ENCODE measurements around the gene PFKFB3. TPM values are rescaled to one million over a fixed set of nuclear protein-coding genes. Genes with fewer than 3 reads are reported as not detected.
"Not testable (repeated sequence)": the region's sequence is repeated elsewhere in the genome, so short reads cannot be mapped to it uniquely, and the experiment has no call there.

The PFKFB3 gene
- total RNA-seq, 4 donors from 2014 or later = 29.6 to 78.3 (median 38.4) TPM

DNA sequence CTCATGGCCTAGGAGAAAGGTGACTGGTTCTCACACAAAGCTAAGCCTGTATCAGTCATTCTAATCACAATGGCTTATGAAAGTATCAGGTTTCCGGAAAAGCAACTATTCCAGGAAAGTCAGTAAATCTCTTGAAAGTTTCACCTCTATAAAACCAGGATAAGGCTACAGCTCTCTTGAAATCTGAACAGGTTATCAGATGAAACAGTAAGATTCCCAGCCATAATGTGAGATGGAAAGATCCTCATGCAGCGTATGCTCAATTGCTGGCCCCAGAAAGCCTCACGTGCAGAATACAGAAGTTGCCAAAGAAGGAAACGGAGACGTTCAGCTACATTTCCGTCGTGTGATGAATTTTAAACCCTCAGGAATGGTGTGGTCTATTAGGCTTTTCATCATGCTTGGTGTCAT lies 90.0 kb downstream of the PFKFB3 start:
- Histone ChIP-seq H3K4me1 (peaks cover 0 to 12% (median 0%) of the 10 kb centered on the region in 3 donors), H3K4me3 (no peak overlapping the region), H3K36me3 (no peaks in the 10 kb centered on the region), H3K9me3 (no peaks in the 10 kb centered on the region), H3K27me3 (no peaks in the 10 kb centered on the region), H3K27ac (no peak overlapping the region)
- no peak for TF ChIP-seq EP300 (IDR thresholded peaks at IDR 0.05)
- TF ChIP-seq, protein P1, sequence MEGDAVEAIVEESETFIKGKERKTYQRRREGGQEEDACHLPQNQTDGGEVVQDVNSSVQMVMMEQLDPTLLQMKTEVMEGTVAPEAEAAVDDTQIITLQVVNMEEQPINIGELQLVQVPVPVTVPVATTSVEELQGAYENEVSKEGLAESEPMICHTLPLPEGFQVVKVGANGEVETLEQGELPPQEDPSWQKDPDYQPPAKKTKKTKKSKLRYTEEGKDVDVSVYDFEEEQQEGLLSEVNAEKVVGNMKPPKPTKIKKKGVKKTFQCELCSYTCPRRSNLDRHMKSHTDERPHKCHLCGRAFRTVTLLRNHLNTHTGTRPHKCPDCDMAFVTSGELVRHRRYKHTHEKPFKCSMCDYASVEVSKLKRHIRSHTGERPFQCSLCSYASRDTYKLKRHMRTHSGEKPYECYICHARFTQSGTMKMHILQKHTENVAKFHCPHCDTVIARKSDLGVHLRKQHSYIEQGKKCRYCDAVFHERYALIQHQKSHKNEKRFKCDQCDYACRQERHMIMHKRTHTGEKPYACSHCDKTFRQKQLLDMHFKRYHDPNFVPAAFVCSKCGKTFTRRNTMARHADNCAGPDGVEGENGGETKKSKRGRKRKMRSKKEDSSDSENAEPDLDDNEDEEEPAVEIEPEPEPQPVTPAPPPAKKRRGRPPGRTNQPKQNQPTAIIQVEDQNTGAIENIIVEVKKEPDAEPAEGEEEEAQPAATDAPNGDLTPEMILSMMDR (IDR thresholded peaks at IDR 0.05) = no peak
- TF ChIP-seq POLR2A (IDR thresholded peaks at IDR 0.05) = no peak
- TF ChIP-seq POLR2AphosphoS5 (IDR thresholded peaks at IDR 0.05) = no peak
- WGBS, 2 donors (ENCODE audit: low coverage in 1 of 2) = 61 to 68% methylated on average over 7 of the region's 7 CpGs
- no peak for ATAC-seq

DNA sequence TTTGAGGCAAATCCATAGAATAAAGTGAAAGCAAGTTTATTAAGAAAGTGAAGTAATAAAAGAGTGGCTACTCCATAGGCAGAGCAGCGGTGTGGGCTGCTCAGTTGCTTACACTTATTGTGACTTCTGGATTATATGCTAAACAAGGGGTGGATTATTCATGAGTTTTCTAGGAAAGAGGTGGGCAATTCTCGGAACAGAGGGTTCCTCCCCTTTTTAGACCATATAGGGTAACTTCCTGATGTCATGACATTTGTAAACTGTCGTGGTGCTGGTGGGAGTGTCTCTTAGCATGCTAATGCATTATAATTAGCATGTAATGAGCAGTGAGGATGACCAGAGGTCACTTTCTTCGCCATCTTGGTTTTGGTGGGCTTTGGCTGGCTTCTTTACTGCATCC lies 93.7 kb downstream of the PFKFB3 start:
- not testable (repeated sequence) for H3K4me3 ChIP-seq, H3K36me3 ChIP-seq, H3K27me3 ChIP-seq, H3K27ac ChIP-seq, ATAC-seq, H3K9me3 ChIP-seq
- WGBS, 2 donors (ENCODE audit: low coverage in 1 of 2) = 81 to 89% methylated on average over 4 of the region's 4 CpGs
- peaks cover 0 to 13% (median 0%) of the 10 kb centered on the region in 3 donors for H3K4me1 ChIP-seq

- peaks cover 0 to 13% (median 0%) of the 10 kb centered on the region in 3 donors for H3K4me1 ChIP-seq
- no peaks in the 10 kb centered on the region for H3K36me3 ChIP-seq
- no peaks in the 10 kb centered on the region for H3K27me3 ChIP-seq
- ATAC-seq = no peak
- no peak for TF ChIP-seq POLR2A (IDR thresholded peaks at IDR 0.05)
- TF ChIP-seq, protein P1 (IDR thresholded peaks at IDR 0.05) = no peak
- TF ChIP-seq POLR2AphosphoS5 (IDR thresholded peaks at IDR 0.05) = no peak
- no peak for TF ChIP-seq EP300 (IDR thresholded peaks at IDR 0.05)
- whole genome bisulfite sequencing, 2 donors (ENCODE audit: low coverage in 1 of 2) = 73 to 100% methylated on average over 1 to 2 of the region's 3 CpGs
- no peak overlapping the region for H3K27ac ChIP-seq
- no peaks in the 10 kb centered on the region for H3K9me3 ChIP-seq
- no peak overlapping the region for H3K4me3 ChIP-seq
Observed at GRCh38 chr10:6296828-6297251, 94.1 kb downstream of the PFKFB3 start.

DNA sequence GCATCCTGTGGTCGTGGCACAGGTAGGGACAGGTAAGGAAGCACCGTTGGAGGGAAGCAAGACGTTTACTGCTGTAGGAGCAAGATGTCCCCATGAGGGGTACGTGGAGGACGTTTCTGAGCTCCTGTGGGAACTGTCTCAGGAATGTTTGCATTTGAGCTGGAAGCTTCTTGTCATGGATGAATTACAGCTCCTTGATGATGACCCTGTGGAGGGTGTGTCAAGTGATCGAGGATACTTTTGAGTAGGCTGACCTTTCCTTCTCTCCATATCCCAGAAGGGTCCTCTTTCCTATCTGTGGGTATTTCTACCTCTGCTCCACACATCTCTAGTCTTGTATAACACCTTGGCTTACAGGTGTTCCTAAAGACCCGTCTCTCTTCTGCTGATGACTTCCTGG lies 94.8 kb downstream of the PFKFB3 start:
- 72 to 78% methylated on average over 6 to 7 of the region's 7 CpGs for WGBS, 2 donors (ENCODE audit: low coverage in 1 of 2)
- H3K9me3 ChIP-seq = no peaks in the 10 kb centered on the region
- TF ChIP-seq POLR2A (IDR thresholded peaks at IDR 0.05) = no peak
- TF ChIP-seq POLR2AphosphoS5 (IDR thresholded peaks at IDR 0.05) = no peak
- TF ChIP-seq, protein P1 (IDR thresholded peaks at IDR 0.05) = no peak
- TF ChIP-seq EP300 (IDR thresholded peaks at IDR 0.05) = no peak

DNA sequence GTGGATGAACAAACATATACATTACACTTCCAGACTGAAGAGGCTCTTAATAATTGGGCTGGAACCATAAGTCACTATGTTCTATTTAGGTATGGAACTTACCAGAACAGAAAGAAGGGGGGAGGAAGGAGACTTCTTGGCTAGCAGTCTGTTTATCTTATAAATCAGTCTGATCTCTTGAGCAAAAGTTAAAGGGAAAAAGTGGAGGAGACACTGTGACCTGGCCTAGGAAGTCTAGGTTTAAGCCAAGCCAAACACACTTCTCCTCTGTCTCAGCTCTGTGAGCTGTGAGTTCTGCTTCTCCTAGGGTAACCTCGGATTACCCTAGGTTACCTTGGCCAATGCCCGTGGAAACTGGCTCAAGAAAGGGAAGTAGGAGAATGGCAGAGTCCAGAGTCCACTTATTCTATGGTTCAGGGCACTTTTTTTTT lies 95.2 kb downstream of the PFKFB3 start:
- Histone ChIP-seq H3K27me3 (no peaks in the 10 kb centered on the region), H3K36me3 (no peaks in the 10 kb centered on the region), H3K4me3 (no peak overlapping the region), H3K9me3 (no peaks in the 10 kb centered on the region), H3K27ac (no peak overlapping the region), H3K4me1 (peaks cover 0 to 13% (median 0%) of the 10 kb centered on the region in 3 donors)
- no peak for ATAC-seq
- 73 to 79% methylated on average over 2 of the region's 2 CpGs for WGBS, 2 donors (ENCODE audit: low coverage in 1 of 2)
- TF ChIP-seq, protein P1 (IDR thresholded peaks at IDR 0.05) = no peak
- TF ChIP-seq EP300 (IDR thresholded peaks at IDR 0.05) = no peak
- no peak for TF ChIP-seq POLR2A (IDR thresholded peaks at IDR 0.05)
- TF ChIP-seq POLR2AphosphoS5 (IDR thresholded peaks at IDR 0.05) = no peak

More for the DNA sequence above, 94.8 kb downstream of the PFKFB3 start:
- H3K27me3 ChIP-seq = no peaks in the 10 kb centered on the region
- no peak overlapping the region for H3K27ac ChIP-seq
- no peak for ATAC-seq
- H3K36me3 ChIP-seq = no peaks in the 10 kb centered on the region
- no peak overlapping the region for H3K4me3 ChIP-seq
- peaks cover 0 to 13% (median 0%) of the 10 kb centered on the region in 3 donors for H3K4me1 ChIP-seq

Measured in gastroesophageal sphincter (tissue), 4 donors.